Mucosa of descending colon (tissue), 3 donors: ENCODE data around the gene PPM1L. TPM values are rescaled to one million over a fixed set of nuclear protein-coding genes. Genes with fewer than 3 reads are reported as not detected.

ENCODE experiments used
- ATAC-seq: fragments of 200-7000 bp; cut with Tn5 transposase; one replicate; pipeline ENCODE4 v1.9.1; 2020; ENCODE audit warnings: mild to moderate bottlenecking, moderate library complexity
- DNase-seq, 3 donors: peaks; one replicate each; pipeline ENCODE4 v3.0.0-alpha.2; 2020
- H3K36me3 ChIP-seq: fragments of 200-600 bp; one replicate; pipeline ENCODE4 v1.8.0; 2021; ENCODE audit warnings: low read depth, mild to moderate bottlenecking
- H3K4me1 ChIP-seq: fragments of 200-600 bp; one replicate; pipeline ENCODE4 v1.8.0; 2021; ENCODE audit warnings: low read depth, mild to moderate bottlenecking
- H3K4me3 ChIP-seq: fragments of 200-600 bp; one replicate; pipeline ENCODE4 v1.8.0; 2021; ENCODE audit warnings: mild to moderate bottlenecking
- H3K9me3 ChIP-seq: fragments of 200-600 bp; one replicate; pipeline ENCODE4 v1.8.0; 2021; ENCODE audit warnings: mild to moderate bottlenecking
- CTCF ChIP-seq: fragments of 200-600 bp; IDR thresholded peaks from one replicate; pipeline ENCODE4 v1.8.0; 2022; ENCODE audit warnings: antibody characterized with exemption, mild to moderate bottlenecking
- intact Hi-C, 2 donors: fragments of 100-400 bp; cut with DNase I in 1 of 2; cut with micrococcal nuclease in 1 of 2; formaldehyde crosslinking; loops; one replicate each; pipeline versions ENCODE4 v1.11.0 to v1.11.1; 2022; cut with DNase I, micrococcal nuclease
- total RNA-seq, 3 donors: library from RNA; stranded (reverse); fragmentation: NEBNext Ultra II Directional in 2 of 3; extraction: Animal tissue kit (Norgen Biotek cat#: 25700) in 2 of 3; gene quantifications; one replicate each; pipeline versions ENCODE4 v1.2.1 to v1.2.4, GENCODE V29; 2021 to 2023
- donor health status: DM: no; HTN: no; CAD: no; lungs with moderate emphysema.
- donor health status: DM: no; HTN: no; CAD: no.
- donor health status: DM: no; HTN: yes; CAD: no.

The PPM1L gene
- total RNA-seq, 3 donors from 2014 or later = 16.2 to 47.9 (median 21.6) TPM

- intact Hi-C loops = no loop called here
- Histone ChIP-seq H3K9me3 (no peaks in the 10 kb centered on the region), H3K4me3 (no peak overlapping the region), H3K4me1 (no peaks in the 10 kb centered on the region), H3K36me3 (no peaks in the 10 kb centered on the region)
- no peak for TF ChIP-seq CTCF
- no peak for ATAC-seq
- DNase-seq = no peak
These were observed 327.1 kb downstream of the PPM1L start for GRCh38 chr3:161083131-161083530.

GRCh38 chr3:161084277-161084676, 328.2 kb downstream of the PPM1L start:
- no peak for TF ChIP-seq CTCF
- H3K4me1 ChIP-seq = no peaks in the 10 kb centered on the region
- ATAC-seq (no peak), DNase-seq (no peak)
- intact Hi-C loops = no loop called here
- H3K4me3 ChIP-seq = no peak overlapping the region
- H3K9me3 ChIP-seq = no peaks in the 10 kb centered on the region
- no peaks in the 10 kb centered on the region for H3K36me3 ChIP-seq

- ATAC-seq (no peak), DNase-seq (no peak)
- H3K9me3 ChIP-seq = no peaks in the 10 kb centered on the region
- no peaks in the 10 kb centered on the region for H3K4me1 ChIP-seq
- intact Hi-C loops = no loop called here
- TF ChIP-seq CTCF = no peak
- H3K4me3 ChIP-seq = no peak overlapping the region
- no peaks in the 10 kb centered on the region for H3K36me3 ChIP-seq
These were observed 337.9 kb downstream of the PPM1L start for GRCh38 chr3:161093895-161094294.

- no peak for ATAC-seq
- intact Hi-C loops = no loop called here
- DNase-seq = peak in 1 of 3 donors; percentile 33
- no peaks in the 10 kb centered on the region for H3K4me1 ChIP-seq
- TF ChIP-seq CTCF = no peak
- no peak overlapping the region for H3K4me3 ChIP-seq
- H3K36me3 ChIP-seq = no peaks in the 10 kb centered on the region
- no peaks in the 10 kb centered on the region for H3K9me3 ChIP-seq
These were observed 340.8 kb downstream of the PPM1L start for GRCh38 chr3:161096771-161097367.

GRCh38 chr3:161100994-161101393, 345.0 kb downstream of the PPM1L start:
- H3K9me3 ChIP-seq = no peaks in the 10 kb centered on the region
- ATAC-seq (peak; percentile 75), DNase-seq (peak in 2 of 3 donors; percentile 27 to 40)
- no peak for TF ChIP-seq CTCF
- intact Hi-C loops = no loop called here
- no peak overlapping the region for H3K4me3 ChIP-seq
- no peaks in the 10 kb centered on the region for H3K36me3 ChIP-seq
- H3K4me1 ChIP-seq = peaks cover 3% of the 10 kb centered on the region

GRCh38 chr3:161101609-161102008, 345.6 kb downstream of the PPM1L start:
- ATAC-seq = no peak

More at GRCh38 chr3:161101609-161102008, 345.6 kb downstream of the PPM1L start:
- no peak for DNase-seq
- Histone ChIP-seq H3K9me3 (no peaks in the 10 kb centered on the region), H3K4me3 (no peak overlapping the region), H3K4me1 (peaks cover 3% of the 10 kb centered on the region), H3K36me3 (no peaks in the 10 kb centered on the region)
- no peak for TF ChIP-seq CTCF
- intact Hi-C loops = no loop called here
